A673 (cell line): ENCODE data around the gene BTBD19. TPM values are rescaled to one million over a fixed set of nuclear protein-coding genes. Genes with fewer than 3 reads are reported as not detected.
A peak's percentile ranks its signal among the peaks of the same experiment; 100 is the strongest.

ENCODE experiments used
- BruUV-seq: library from RNA; stranded (reverse); fragments of 400-500 nt; replicated peaks from 2 replicates; lab custom pipeline; 2021; lab: Mats Ljungman, UMichigan
- CTCF ChIA-PET: fragments of 300-600 bp; sonication (Branson Sonifier 250); formaldehyde crosslinking; loops from one replicate; lab custom pipeline; 2022; ENCODE audit warnings: antibody characterized with exemption; lab: Charles Lee
- POLR2A ChIA-PET: fragments of 300-600 bp; sonication (Branson Sonifier 250); formaldehyde crosslinking; loops from one replicate; lab custom pipeline; 2022; ENCODE audit warnings: antibody characterized with exemption; ENCODE audit not compliant: low non-redundant PET; lab: Charles Lee
- DNase-seq: peaks from one replicate; pipeline ENCODE4 v3.0.0-alpha.2; 2015; ENCODE audit warnings: low spot score
- H3K27ac ChIP-seq: fragments of 200-600 bp; sonication (generic); 2 replicates; pipeline ENCODE4 v1.5.1; 2016; ENCODE audit warnings: mixed run types, low read depth, mild to moderate bottlenecking, mixed read lengths, antibody characterized with exemption, low read length; ENCODE audit not compliant: poor library complexity, severe bottlenecking
- H3K27me3 ChIP-seq: fragments of 200-600 bp; sonication (generic); replicated peaks from 2 replicates; pipeline ENCODE4 v1.6.1; 2017; ENCODE audit warnings: mixed run types, low read depth, mild to moderate bottlenecking, mixed read lengths, antibody characterized with exemption, low read length; ENCODE audit not compliant: insufficient read depth, poor library complexity
- H3K36me3 ChIP-seq: fragments of 200-600 bp; sonication (generic); 2 replicates; pipeline ENCODE4 v1.6.1; 2016; ENCODE audit warnings: mixed run types, mild to moderate bottlenecking, mixed read lengths, antibody characterized with exemption, low read length; ENCODE audit not compliant: insufficient read depth, poor library complexity, severe bottlenecking
- H3K4me1 ChIP-seq: fragments of 200-600 bp; sonication (generic); 2 replicates; pipeline ENCODE4 v1.6.1; 2017; ENCODE audit warnings: mixed run types, mild to moderate bottlenecking, mixed read lengths, antibody characterized with exemption, low read length; ENCODE audit not compliant: insufficient read depth, poor library complexity, severe bottlenecking
- H3K4me3 ChIP-seq: fragments of 200-600 bp; sonication (generic); 2 replicates; pipeline ENCODE4 v1.5.1; 2016; ENCODE audit warnings: low read depth, mixed run types, mild to moderate bottlenecking, mixed read lengths, low read length; ENCODE audit not compliant: poor library complexity, severe bottlenecking
- H3K9me3 ChIP-seq: fragments of 200-600 bp; sonication (generic); 2 replicates; pipeline ENCODE4 v1.6.1; 2016; ENCODE audit warnings: mixed run types, low read depth, mild to moderate bottlenecking, mixed read lengths, antibody characterized with exemption, low read length; ENCODE audit not compliant: poor library complexity, severe bottlenecking
- EZH2 ChIP-seq: fragments of 200-600 bp; sonication (generic); IDR thresholded peaks from 2 replicates; pipeline ENCODE4 v1.6.1; 2017; ENCODE audit warnings: borderline replicate concordance, low read depth, mild to moderate bottlenecking, mixed read lengths, antibody characterized with exemption, low read length; ENCODE audit not compliant: poor library complexity, severe bottlenecking
- intact Hi-C: fragments of 100-400 bp; cut with micrococcal nuclease; formaldehyde crosslinking; loops from one replicate; pipeline ENCODE4 v1.10.0; 2022; ENCODE audit not compliant: unreplicated experiment
- total RNA-seq: library from RNA; stranded (reverse); gene quantifications from 2 replicates; pipeline ENCODE4 v1.2.3, GENCODE V29; 2021
- TF ChIP-seq, protein P1 (sequence below): fragments of 300-800, 200-600 bp; sonication (generic); conservative IDR thresholded peaks from 2 replicates; pipeline ENCODE4 v1.5.1; 2017; ENCODE audit warnings: low read depth, mild to moderate bottlenecking, antibody characterized with exemption, low read length, moderate library complexity, mixed read lengths

The BTBD19 gene
- total RNA-seq, 1 experiment from 2014 or later, result 10.3 TPM

DNA sequence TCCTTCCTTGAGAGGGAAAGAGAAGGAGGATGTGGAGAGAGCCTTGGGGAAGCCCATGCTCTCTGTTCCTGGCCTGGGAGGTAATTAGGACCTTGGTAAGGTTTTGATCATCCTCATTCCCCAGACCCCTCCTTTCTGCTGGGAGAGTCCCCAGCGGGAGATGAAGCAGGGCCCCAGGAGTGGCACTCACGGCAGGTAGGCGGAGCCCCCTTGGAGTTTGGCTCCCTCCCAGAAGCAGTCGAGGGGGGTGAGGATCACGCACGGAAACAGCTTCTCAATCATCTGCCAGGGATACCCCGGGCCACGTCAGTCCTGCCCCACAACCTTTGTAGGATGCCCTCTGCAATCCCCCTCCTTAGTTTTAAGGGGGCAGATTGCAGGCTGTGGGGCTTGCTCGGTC, 23.2 kb downstream of the BTBD19 start:
- no peak overlapping the region for H3K27ac ChIP-seq
- intact Hi-C loops, result loop anchor here (10.0 kb wide), 1 partner anchor 153 kb away; the partner anchor contains the start of gene EIF2B3
- peaks cover 13% of the 10 kb centered on the region for H3K4me1 ChIP-seq
- ChIA-PET CTCF (interaction anchor here (0.5 kb wide), 1 partner anchor 44 kb away, joined by 6 read pairs; no protein-coding TSS in a partner anchor), POLR2A (interaction anchor here (0.6 to 1.7 kb wide), 2 partner anchors 12 to 511 kb away, joined by 3 to 5 read pairs; no protein-coding TSS in a partner anchor)
- H3K36me3 ChIP-seq, result no peaks in the 10 kb centered on the region
- DNase-seq, result no peak
- no peak overlapping the region for H3K4me3 ChIP-seq
- BruUV-seq, result no TSS peak
- no peak for TF ChIP-seq EZH2
- TF ChIP-seq, protein P1, sequence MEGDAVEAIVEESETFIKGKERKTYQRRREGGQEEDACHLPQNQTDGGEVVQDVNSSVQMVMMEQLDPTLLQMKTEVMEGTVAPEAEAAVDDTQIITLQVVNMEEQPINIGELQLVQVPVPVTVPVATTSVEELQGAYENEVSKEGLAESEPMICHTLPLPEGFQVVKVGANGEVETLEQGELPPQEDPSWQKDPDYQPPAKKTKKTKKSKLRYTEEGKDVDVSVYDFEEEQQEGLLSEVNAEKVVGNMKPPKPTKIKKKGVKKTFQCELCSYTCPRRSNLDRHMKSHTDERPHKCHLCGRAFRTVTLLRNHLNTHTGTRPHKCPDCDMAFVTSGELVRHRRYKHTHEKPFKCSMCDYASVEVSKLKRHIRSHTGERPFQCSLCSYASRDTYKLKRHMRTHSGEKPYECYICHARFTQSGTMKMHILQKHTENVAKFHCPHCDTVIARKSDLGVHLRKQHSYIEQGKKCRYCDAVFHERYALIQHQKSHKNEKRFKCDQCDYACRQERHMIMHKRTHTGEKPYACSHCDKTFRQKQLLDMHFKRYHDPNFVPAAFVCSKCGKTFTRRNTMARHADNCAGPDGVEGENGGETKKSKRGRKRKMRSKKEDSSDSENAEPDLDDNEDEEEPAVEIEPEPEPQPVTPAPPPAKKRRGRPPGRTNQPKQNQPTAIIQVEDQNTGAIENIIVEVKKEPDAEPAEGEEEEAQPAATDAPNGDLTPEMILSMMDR, result no peak
- no peaks in the 10 kb centered on the region for H3K27me3 ChIP-seq
- H3K9me3 ChIP-seq, result no peaks in the 10 kb centered on the region

DNA sequence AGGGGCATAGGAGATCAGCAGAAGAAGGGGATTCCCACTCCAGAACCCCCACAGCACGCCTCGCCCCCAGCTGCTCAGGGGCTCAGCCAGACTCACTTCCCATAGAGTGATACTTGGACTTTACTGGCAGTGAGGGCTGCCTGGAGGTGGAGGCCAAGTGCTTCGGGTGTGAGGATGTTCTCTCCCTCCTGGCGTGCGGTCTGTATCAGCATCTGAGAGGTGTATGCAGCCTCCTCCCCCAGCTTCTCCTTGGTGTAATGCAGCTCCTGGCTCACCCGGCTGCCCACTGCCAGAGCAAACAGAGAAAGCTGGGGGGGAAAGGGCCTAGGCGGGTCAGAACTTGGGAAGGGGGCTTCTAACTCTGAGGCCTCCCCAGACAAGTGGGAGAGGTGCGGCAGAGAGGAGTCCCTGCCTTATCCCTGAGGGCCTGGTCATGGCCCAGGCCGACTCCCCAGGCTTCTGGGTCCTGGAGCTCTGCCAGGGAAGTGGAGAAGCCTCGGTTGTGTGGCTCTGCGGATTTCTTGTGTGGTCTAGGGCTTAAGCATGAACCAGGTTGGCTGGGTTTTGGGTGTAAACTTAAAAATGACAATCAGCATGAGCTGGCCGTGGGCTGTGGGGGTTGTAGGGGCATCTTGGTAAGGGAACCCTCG, 23.9 kb downstream of the BTBD19 start:
- H3K27me3 ChIP-seq, result no peaks in the 10 kb centered on the region
- H3K36me3 ChIP-seq, result no peaks in the 10 kb centered on the region
- H3K4me3 ChIP-seq, result no peak overlapping the region
- TF ChIP-seq EZH2, result no peak
- TF ChIP-seq, protein P1, result no peak
- intact Hi-C loops, result loop anchor here (10.0 kb wide), 1 partner anchor 153 kb away; the partner anchor contains the start of gene EIF2B3
- H3K27ac ChIP-seq, result peak overlapping the region; percentile 8
- ChIA-PET CTCF (interaction anchor here (0.6 kb wide), 2 partner anchors 48 to 152 kb away, joined by 3 to 6 read pairs; no protein-coding TSS in a partner anchor), POLR2A (interaction anchor here (0.6 to 1.7 kb wide), 2 partner anchors 13 to 510 kb away, joined by 3 to 5 read pairs; no protein-coding TSS in a partner anchor)
- no TSS peak for BruUV-seq
- DNase-seq, result no peak
- peaks cover 13% of the 10 kb centered on the region for H3K4me1 ChIP-seq
- H3K9me3 ChIP-seq, result no peaks in the 10 kb centered on the region

DNA sequence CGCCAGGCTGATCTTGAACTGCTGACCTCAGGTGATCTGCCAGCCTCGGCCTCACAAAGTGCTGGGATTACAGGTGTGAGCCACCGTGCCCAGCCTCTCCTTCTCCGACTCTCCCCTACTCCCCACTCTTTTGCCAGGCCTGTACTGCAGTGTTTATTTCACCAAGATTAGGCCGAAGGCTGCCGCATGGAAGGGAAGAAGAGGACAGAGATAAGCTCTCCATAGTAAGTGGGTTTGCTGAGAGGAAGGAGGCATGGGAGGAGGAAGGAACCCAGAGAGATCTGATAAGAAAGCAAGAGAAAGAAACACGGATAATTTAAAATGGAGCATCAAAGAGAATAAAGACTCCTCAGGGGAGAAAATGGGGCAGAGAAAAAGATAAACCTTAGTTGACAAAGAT, 26.0 kb downstream of the BTBD19 start:
- CTCF ChIA-PET, result interaction anchor here (0.6 kb wide), 1 partner anchor 37 kb away, joined by 4 read pairs; no protein-coding TSS in a partner anchor
- H3K27me3 ChIP-seq, result no peaks in the 10 kb centered on the region
- BruUV-seq, result no TSS peak
- TF ChIP-seq EZH2, result no peak
- TF ChIP-seq, protein P1, result no peak
- no peak overlapping the region for H3K27ac ChIP-seq
- POLR2A ChIA-PET, result no interaction called here
- H3K4me1 ChIP-seq, result peaks cover 13% of the 10 kb centered on the region
- DNase-seq, result no peak
- no peaks in the 10 kb centered on the region for H3K9me3 ChIP-seq
- intact Hi-C loops, result loop anchor here (10.0 kb wide), 1 partner anchor 150 kb away; the partner anchor contains the start of gene EIF2B3
- H3K4me3 ChIP-seq, result no peak overlapping the region
- no peaks in the 10 kb centered on the region for H3K36me3 ChIP-seq
